C4-2B (cell line): ENCODE measurements around the gene ANKRD33B.

Experiments
- H3K27ac ChIP-seq: fragments of 450-650 bp; 2 replicates; pipeline ENCODE4 v1.5.1; 2017
- ZFX ChIP-seq: fragments of 450-650 bp; IDR thresholded peaks from 2 replicates; pipeline ENCODE4 v1.6.1; 2017
- TF ChIP-seq, protein P1 (sequence below): fragments of 450-650 bp; conservative IDR thresholded peaks from 2 replicates; pipeline ENCODE4 v1.5.1; 2017; ENCODE audit warnings: mild to moderate bottlenecking

ANKRD33B gene

DNA sequence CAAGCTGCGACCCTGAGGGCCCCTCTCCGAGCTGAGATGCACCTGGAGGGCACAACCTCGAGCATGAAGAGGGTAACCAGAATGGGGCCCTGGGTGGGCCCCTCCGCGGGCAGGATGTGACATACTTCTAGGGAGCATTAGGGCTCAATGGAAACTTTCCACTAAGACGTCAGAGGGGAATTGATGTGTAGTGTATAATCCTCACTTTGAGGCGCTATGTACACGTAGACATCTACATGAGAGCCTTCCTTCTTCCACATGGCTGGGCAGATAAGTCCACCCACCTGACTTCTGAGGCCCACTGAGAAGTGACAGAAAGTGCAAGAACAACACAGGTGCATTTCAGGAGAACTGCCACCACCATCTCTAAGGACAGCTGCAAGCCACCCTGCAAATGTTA, 136.1 kb downstream of the ANKRD33B start:
- TF ChIP-seq, protein P1, sequence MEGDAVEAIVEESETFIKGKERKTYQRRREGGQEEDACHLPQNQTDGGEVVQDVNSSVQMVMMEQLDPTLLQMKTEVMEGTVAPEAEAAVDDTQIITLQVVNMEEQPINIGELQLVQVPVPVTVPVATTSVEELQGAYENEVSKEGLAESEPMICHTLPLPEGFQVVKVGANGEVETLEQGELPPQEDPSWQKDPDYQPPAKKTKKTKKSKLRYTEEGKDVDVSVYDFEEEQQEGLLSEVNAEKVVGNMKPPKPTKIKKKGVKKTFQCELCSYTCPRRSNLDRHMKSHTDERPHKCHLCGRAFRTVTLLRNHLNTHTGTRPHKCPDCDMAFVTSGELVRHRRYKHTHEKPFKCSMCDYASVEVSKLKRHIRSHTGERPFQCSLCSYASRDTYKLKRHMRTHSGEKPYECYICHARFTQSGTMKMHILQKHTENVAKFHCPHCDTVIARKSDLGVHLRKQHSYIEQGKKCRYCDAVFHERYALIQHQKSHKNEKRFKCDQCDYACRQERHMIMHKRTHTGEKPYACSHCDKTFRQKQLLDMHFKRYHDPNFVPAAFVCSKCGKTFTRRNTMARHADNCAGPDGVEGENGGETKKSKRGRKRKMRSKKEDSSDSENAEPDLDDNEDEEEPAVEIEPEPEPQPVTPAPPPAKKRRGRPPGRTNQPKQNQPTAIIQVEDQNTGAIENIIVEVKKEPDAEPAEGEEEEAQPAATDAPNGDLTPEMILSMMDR, result no peak
- no peak for TF ChIP-seq ZFX
- H3K27ac ChIP-seq, result peak overlapping the region; percentile 43

DNA sequence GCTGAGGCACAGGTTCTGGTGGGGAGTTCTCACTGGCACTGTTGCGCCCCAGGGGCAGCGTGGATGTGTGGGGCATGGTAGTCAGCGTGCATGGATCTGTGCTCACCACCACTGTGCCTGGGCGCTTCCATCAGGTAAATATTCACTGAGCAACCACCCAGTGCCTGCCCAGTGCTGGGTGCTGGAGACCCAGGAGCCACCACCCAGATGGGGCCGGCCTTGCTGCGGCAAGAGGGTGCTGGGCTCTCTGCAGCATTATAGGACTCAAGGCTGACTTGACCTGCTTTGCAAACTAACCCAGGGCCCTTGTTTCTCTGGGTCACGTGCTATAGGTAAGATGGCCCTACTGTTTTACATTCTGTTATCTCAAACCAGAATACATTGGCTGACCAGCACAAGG, 136.6 kb downstream of the ANKRD33B start:
- TF ChIP-seq ZFX, result no peak
- TF ChIP-seq, protein P1, result no peak
- no peak overlapping the region for H3K27ac ChIP-seq

DNA sequence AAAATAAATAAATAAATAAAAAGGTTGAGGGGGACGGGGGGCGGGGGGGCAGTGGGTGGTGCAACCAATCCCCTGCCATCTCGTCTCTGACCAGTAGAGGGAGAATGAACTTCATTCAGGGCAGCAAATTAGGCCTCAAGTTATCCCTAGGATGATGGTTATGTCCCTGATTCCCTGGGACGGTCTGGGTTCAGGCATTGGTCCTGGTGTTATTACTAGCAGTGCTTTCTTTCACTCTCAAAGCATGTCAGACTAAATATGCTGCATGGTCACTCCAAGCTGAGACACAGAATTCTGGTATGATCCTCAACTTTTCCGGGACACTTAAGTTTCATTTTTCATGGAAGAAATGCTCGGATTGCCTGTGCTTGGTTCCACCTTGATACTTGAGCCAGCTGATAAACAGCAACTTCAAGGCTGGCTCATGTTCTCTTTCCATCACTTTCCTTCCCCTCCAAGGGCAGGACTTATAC, 137.7 kb downstream of the ANKRD33B start:
- H3K27ac ChIP-seq, result peak overlapping the region; percentile 63; the same call in 1 of the 2 replicates
- TF ChIP-seq, protein P1, result peak; percentile 79
- no peak for TF ChIP-seq ZFX

DNA sequence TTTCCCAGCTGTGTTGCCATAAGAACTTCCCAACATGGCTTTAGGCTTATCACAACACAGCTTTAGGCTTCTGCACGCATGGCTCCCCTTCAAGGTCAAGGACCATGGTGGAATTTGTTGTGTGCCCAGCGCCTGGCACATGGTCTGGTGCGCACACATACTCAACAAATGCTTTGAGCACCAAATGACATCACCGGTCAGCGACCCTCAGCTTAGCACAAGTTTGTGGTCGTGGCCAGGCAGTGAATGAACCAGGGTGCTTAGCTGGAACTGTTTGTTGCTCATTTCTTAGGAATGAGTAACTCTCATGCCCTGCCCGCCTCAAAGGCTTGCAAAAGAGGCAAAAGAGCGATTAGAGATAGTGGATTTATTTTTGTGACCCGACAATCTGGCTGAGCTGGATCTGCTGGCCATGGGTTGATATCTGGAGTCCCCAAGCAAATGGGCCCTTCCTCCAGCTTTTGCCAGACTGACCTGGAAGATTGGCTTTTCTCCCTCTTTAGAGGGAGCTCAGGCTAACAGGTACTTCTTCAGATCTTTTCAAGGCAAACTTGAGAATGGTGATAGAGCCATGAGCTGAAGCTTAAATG, 138.3 kb downstream of the ANKRD33B start:
- TF ChIP-seq ZFX, result no peak
- TF ChIP-seq, protein P1, result no peak
- H3K27ac ChIP-seq, result peak overlapping the region; percentile 63

DNA sequence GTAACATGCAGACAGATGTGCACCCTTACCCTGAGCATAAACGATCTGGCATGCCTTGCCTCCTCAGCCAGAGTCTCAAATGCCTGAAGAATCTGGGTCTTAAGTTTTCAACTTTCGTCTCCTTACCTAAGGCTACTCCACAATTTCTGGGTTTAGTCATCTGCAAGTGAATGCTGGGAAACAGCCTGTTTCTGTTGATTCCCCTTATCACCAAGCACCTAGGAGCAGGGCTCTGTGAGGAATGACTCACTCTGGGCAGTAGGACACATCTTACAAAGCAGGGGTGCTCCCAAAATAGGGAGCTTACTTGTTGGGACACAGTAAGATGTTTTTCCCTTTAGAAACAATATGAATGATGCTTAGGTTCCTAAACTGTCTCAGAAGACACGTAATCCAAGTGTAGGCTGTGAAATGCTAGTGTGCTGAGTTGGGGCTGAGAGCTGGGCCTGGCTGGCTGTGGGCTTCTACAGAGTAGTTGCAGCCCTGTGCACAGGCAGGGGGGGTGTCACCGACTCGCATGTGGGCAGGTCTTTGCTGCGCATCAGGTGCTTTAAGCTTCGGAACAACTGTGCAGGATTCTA, 139.1 kb downstream of the ANKRD33B start:
- peak overlapping the region; percentile 63 for H3K27ac ChIP-seq
- no peak for TF ChIP-seq ZFX
- TF ChIP-seq, protein P1, result no peak

DNA sequence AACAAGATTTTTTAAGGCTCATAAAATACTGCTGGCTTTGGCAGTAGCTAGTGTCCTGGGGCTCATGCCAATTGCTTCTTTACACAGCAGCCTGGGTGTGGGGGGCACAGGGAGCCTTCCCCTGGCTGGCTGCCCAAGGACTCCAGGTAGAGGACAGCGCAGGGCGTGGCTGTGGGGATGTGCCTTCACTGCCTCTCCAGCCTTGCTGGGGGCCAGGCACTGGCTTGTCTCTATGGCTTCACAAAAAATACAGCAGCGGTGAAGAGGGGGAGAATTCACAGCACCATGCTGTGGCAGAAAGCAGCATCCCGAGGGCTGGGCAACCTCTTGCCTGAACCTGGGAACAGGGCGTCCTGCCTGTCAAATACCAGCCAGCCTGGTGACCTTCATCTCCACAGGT, 139.8 kb downstream of the ANKRD33B start:
- H3K27ac ChIP-seq, result peak overlapping the region; percentile 63
- TF ChIP-seq ZFX, result no peak
- TF ChIP-seq, protein P1, result no peak

DNA sequence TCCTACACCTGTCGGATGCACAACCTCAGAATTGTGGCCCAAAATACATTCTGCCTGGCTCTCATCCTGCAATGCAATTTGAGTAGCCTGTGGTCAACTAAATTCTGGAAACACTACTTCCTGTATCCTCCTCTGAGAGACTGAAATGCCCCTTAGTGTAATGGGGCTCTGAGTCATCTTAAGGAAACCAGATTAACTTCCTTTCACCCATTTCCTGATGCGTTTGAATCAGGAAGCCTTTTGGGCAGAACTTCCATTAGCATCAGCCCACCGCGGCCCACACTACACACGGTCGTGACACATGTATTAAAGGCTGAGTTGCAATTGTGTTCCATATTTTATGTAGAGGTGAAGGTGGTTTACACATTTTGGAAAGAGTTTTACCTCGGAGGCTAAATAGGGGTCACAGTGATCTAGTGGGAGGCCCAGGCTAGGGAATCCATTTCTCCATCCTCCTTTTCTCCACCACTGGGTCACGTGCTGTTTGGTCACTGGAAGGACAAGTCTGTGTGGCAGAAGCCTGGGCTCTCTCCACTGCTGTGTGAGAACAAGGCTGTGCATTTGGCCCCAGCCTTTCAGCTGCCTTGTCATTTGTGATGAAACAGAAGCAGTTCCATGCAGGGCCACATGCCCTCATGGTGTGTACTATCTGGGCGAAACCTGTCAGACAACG, 141.2 kb downstream of the ANKRD33B start:
- H3K27ac ChIP-seq, result peak overlapping the region; percentile 63
- TF ChIP-seq, protein P1, result no peak
